Activated CD8-positive, alpha-beta T cell treated with anti-CD3 and anti-CD28 coated beads, Interleukin-2, amount 10 ng/mL, durations not matched to agents 7 days and 5 days (primary cell): ENCODE measurements around the gene THRB. TPM values are rescaled to one million over a fixed set of nuclear protein-coding genes. Genes with fewer than 3 reads are reported as not detected.

Experiments
- ATAC-seq: fragments of 150-1000 bp; cut with Tn5 transposase; one replicate; pipeline ENCODE4 v1.10.0; 2021; ENCODE audit warnings: moderate library complexity
- CTCF ChIA-PET: fragments of 350-600 bp; sonication (Branson Sonifier 250); formaldehyde crosslinking; loops from one replicate; lab custom pipeline; 2021; ENCODE audit warnings: antibody characterized with exemption; lab: Charles Lee
- POLR2A ChIA-PET: fragments of 350-600 bp; sonication (Branson Sonifier 250); formaldehyde crosslinking; loops from one replicate; lab custom pipeline; 2021; ENCODE audit warnings: antibody characterized with exemption; lab: Charles Lee
- DNase-seq: peaks from one replicate; pipeline ENCODE4 v3.0.0-alpha.2; 2020
- H3K27ac Mint-ChIP-seq: one replicate; pipeline ENCODE4 v1.8.0; 2021; ENCODE audit warnings: mild to moderate bottlenecking, mixed read lengths
- H3K27me3 Mint-ChIP-seq: one replicate; pipeline ENCODE4 v1.8.0; 2021; ENCODE audit warnings: low read depth, mixed read lengths
- H3K36me3 Mint-ChIP-seq: one replicate; pipeline ENCODE4 v1.8.0; 2021; ENCODE audit warnings: low read depth, mixed read lengths
- H3K4me1 Mint-ChIP-seq: one replicate; pipeline ENCODE4 v1.8.0; 2021; ENCODE audit warnings: low read depth, mixed read lengths
- H3K4me3 Mint-ChIP-seq: one replicate; pipeline ENCODE4 v1.8.0; 2021; ENCODE audit warnings: mild to moderate bottlenecking, mixed read lengths
- H3K9me3 Mint-ChIP-seq: one replicate; pipeline ENCODE4 v1.8.0; 2022; ENCODE audit warnings: mixed read lengths; ENCODE audit not compliant: insufficient read depth
- total RNA-seq, 2 experiments: library from RNA; stranded (reverse); gene quantifications; one replicate each; pipeline ENCODE4 v1.2.3, GENCODE V29; 2021

The THRB gene
- total RNA-seq, 2 experiments from 2014 or later, result not detected

DNA sequence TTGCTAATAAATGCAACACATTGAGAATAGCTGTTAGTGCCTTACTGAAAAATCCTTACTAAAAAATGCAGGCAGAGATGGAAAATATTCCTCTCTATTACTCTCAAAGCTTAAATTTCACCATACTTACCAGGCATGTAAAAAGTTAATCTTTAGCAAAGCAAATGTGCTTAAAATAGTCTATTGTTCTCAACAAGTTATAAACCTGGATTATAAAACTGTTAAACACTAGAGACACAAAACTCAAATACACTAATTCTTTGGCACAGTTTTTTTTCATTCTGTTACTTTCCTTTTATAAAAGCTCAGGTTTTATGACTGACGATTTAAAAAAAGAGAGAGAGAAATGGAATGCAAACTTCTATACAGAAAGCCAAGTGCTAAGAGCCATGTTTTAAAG, 119.8 kb downstream of the THRB start:
- Mint-ChIP-seq H3K27me3 (no peaks in the 10 kb centered on the region), H3K4me3 (no peak overlapping the region), H3K27ac (no peak overlapping the region), H3K9me3 (no peaks in the 10 kb centered on the region), H3K4me1 (no peaks in the 10 kb centered on the region), H3K36me3 (no peaks in the 10 kb centered on the region)
- ChIA-PET CTCF (no interaction called here), POLR2A (no interaction called here)
- ATAC-seq, result no peak
- DNase-seq, result no peak

DNA sequence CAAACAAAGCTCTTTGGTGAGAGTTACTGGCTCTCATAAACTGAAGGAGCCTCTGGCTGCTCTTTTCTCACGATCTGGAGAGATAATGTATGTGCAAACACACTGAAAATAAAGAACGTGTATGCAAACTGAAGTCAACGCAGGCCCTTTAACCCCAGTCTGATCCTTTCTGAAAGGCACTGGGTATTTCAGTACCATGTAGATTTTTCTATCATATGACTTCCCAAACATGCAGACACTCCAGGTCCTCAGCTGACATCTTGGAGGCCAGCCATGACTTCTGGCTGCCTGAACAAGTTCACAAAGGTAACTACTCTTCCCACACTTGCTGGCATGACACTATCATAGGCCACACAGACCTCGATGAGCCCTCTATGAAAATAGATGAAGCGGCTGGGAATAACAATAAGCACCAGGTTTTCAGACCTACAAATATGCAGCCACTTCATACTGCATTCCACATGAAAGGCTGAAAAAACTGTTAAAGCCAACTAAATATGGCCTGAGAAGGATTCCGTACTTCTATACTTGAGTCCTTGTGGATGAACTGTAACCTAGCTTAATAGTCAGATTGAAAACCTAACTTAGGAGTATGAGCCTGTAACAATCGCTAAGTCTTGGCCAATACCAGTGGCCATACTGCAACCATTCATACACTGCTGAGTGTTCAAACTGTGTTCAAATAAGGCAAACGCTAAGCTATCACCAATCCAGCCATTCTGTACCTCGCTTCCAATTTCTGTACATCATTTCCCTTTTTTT, 121.3 kb downstream of the THRB start:
- no peak for ATAC-seq
- Mint-ChIP-seq H3K27me3 (no peaks in the 10 kb centered on the region), H3K9me3 (no peaks in the 10 kb centered on the region), H3K36me3 (no peaks in the 10 kb centered on the region), H3K4me1 (no peaks in the 10 kb centered on the region), H3K4me3 (no peak overlapping the region), H3K27ac (no peak overlapping the region)
- CTCF ChIA-PET, result no interaction called here
- no peak for DNase-seq
- POLR2A ChIA-PET, result no interaction called here

DNA sequence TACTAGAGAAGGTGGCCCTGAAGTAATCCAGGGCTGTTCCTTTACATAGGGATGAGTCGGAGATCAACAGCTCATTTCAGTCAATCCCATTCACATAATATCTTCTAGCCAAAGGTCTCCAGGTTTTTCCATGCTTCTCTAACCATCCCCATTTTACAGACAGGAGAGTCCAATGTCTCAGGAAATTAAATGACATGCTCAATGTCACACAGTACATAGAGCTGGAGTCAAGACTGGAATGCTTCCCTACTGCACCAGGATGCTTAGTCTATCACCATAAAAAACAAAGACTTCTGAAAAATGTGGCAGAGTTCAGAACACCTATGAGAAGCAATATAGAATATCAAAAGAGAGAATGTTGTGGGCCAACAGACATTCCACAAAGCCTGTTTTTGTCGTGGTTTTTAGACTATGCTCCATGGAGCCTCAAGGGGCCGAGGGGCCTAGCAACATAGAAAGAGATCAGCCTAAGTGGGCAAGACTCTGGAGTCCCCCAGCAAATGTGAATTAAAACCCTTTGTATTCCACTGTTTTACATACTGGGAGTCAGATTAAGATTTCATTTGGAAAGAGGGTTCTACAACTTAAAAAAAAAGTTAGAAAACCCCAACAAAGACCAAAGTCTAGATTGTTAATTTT, 122.0 kb downstream of the THRB start:
- no peaks in the 10 kb centered on the region for H3K36me3 Mint-ChIP-seq
- ChIA-PET CTCF (no interaction called here), POLR2A (no interaction called here)
- H3K9me3 Mint-ChIP-seq, result no peaks in the 10 kb centered on the region
- H3K4me3 Mint-ChIP-seq, result no peak overlapping the region
- DNase-seq, result no peak
- H3K27ac Mint-ChIP-seq, result no peak overlapping the region
- H3K4me1 Mint-ChIP-seq, result no peaks in the 10 kb centered on the region
- no peak for ATAC-seq
- H3K27me3 Mint-ChIP-seq, result no peaks in the 10 kb centered on the region

DNA sequence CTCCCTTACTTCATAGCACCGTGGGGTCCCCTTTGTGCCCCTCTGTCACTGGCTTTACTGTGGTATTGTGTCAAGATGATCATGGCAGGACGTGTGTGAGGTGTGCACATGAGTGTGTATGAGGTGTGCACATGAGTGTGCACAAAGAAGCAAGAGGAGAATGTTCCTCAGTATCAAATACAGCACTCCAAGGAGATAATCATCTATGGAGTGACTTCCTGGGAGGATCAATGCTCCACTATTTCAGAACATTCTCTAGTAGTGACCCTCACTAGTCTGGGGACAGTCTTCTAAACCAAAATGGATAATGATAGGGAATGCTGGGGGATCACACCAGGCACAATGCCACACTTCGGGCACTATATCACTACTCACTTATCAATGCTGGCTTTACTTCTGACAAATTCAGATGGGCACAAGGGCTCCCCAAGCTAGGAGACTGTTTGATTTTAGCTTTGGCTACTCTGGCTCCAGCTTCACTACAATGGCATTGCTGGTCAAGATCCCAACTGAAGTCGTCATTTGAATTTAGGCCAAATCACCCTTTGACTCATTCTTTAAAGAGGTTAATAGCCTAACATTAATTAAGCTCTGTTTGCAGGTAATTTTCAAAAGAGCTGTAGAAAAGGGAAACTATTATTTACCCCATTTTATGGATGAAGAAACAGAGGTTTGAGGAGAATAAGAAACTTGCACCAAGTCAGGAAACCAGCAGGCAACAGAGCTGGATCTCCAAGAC, 124.1 kb downstream of the THRB start:
- no peaks in the 10 kb centered on the region for H3K36me3 Mint-ChIP-seq
- no peak overlapping the region for H3K27ac Mint-ChIP-seq
- H3K4me3 Mint-ChIP-seq, result no peak overlapping the region
- no peak for DNase-seq
- ATAC-seq, result no peak
- ChIA-PET POLR2A (no interaction called here), CTCF (no interaction called here)
- no peaks in the 10 kb centered on the region for H3K27me3 Mint-ChIP-seq
- H3K9me3 Mint-ChIP-seq, result no peaks in the 10 kb centered on the region
- no peaks in the 10 kb centered on the region for H3K4me1 Mint-ChIP-seq

- DNase-seq (no peak), ATAC-seq (no peak)
- H3K4me3 Mint-ChIP-seq, result no peak overlapping the region
- no peaks in the 10 kb centered on the region for H3K27me3 Mint-ChIP-seq
- POLR2A ChIA-PET, result no interaction called here
- no peaks in the 10 kb centered on the region for H3K4me1 Mint-ChIP-seq
- no peaks in the 10 kb centered on the region for H3K36me3 Mint-ChIP-seq
- no peaks in the 10 kb centered on the region for H3K9me3 Mint-ChIP-seq
- CTCF ChIA-PET, result no interaction called here
- H3K27ac Mint-ChIP-seq, result no peak overlapping the region
Measured at GRCh38 chr3:24368605-24369004, 126.0 kb downstream of the THRB start.

DNA sequence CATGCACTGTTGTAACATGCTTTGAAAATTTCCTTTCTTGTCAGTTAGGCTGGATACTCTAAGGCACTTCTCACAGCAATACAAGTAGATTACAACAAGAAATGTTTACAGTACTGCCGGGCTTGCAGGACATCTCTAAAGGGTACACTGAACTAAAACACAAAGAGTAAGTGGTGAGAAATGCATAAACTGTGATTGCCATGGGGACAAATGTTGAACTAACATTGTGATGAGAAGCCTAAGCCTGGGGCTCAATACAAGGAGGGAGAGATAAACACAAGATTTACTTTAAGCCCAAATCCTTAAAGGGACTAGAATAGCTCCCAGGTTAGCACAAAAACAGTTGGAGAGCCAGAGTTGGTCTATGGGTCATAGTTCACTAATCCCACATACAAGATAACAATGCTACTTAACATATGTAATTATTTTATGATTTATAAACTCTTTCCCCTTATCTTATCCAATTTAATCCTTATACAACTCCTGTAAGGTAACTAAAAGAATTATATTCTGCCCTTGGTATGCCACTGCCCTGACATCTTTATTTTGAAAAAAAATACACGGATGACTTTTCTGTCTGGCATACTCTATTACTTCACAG, 126.9 kb downstream of the THRB start:
- Mint-ChIP-seq H3K9me3 (no peaks in the 10 kb centered on the region), H3K4me1 (no peaks in the 10 kb centered on the region), H3K4me3 (no peak overlapping the region), H3K27ac (no peak overlapping the region), H3K27me3 (no peaks in the 10 kb centered on the region), H3K36me3 (no peaks in the 10 kb centered on the region)
- CTCF ChIA-PET, result no interaction called here
- ATAC-seq (no peak), DNase-seq (no peak)
- POLR2A ChIA-PET, result no interaction called here

GRCh38 chr3:24367216-24367615, 127.4 kb downstream of the THRB start:
- H3K4me1 Mint-ChIP-seq, result no peaks in the 10 kb centered on the region
- H3K36me3 Mint-ChIP-seq, result no peaks in the 10 kb centered on the region
- no peaks in the 10 kb centered on the region for H3K9me3 Mint-ChIP-seq
- H3K4me3 Mint-ChIP-seq, result no peak overlapping the region
- no peak overlapping the region for H3K27ac Mint-ChIP-seq
- no peak for DNase-seq
- no peak for ATAC-seq
- ChIA-PET CTCF (no interaction called here), POLR2A (no interaction called here)
- H3K27me3 Mint-ChIP-seq, result no peaks in the 10 kb centered on the region

DNA sequence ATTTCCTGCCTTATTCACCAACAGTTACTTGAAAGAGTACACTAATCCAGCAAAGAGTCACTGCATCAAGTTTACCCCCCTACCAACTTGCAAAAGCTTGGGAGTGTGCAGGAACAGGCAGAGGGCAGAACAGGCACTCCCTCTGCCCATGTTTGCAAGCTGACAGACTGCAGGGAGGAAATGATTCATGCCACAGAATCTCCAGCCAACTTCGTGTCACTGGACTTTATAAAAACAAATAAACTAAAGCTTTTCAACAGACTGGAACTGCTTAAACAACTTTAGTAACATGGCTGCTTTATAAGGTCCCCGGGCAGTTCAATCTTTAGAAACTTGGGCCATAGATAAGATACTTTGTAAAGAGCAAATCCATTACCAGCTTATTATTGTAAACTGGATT, 129.5 kb downstream of the THRB start:
- H3K36me3 Mint-ChIP-seq, result no peaks in the 10 kb centered on the region
- no peak overlapping the region for H3K4me3 Mint-ChIP-seq
- ChIA-PET CTCF (no interaction called here), POLR2A (no interaction called here)
- no peak overlapping the region for H3K27ac Mint-ChIP-seq
- H3K9me3 Mint-ChIP-seq, result no peaks in the 10 kb centered on the region
- H3K4me1 Mint-ChIP-seq, result no peaks in the 10 kb centered on the region
- no peak for ATAC-seq
- no peaks in the 10 kb centered on the region for H3K27me3 Mint-ChIP-seq
- DNase-seq, result no peak

DNA sequence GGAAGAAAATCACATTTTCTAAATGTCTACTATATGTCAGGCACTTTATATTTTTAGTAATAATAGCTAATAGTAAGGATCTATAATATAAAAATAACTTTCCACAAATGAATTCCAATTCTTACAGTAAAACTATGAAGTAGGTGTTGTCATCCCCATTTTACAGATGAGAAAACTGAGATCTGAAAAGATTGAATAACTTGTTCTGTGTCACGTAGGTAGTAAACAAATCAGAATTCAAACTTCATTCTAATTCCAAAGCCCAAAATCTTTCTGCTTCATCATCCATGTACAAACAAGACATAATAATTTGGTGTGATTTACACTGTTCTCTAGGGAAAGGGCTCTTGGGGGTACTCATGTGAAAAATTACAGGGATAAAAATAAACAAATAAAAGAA, 130.3 kb downstream of the THRB start:
- H3K4me1 Mint-ChIP-seq, result no peaks in the 10 kb centered on the region
- H3K9me3 Mint-ChIP-seq, result no peaks in the 10 kb centered on the region
- no peak overlapping the region for H3K27ac Mint-ChIP-seq
- no peak for ATAC-seq
- ChIA-PET POLR2A (no interaction called here), CTCF (no interaction called here)
- H3K27me3 Mint-ChIP-seq, result no peaks in the 10 kb centered on the region
- no peak for DNase-seq
- H3K4me3 Mint-ChIP-seq, result no peak overlapping the region
- H3K36me3 Mint-ChIP-seq, result no peaks in the 10 kb centered on the region

DNA sequence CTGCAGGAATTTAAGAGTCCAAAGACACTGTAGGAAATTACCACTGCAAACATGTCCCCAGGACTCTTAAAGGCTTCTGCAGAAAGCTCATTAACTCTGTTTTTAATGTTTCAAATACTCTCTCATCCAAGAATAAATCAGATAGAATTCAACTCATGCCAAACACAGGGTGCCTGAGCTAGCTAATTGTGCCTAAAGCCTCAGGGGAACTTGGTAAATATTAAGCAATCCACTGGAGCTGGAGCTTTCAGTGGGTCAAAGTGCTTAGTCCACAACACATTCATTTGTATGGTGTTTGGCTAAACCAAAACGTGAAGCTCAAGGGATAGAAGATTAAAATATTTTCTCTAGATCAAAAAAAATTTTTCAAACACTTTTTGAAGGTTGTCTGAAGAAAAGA, 131.4 kb downstream of the THRB start:
- ATAC-seq (no peak), DNase-seq (no peak)
- CTCF ChIA-PET, result no interaction called here
- H3K4me3 Mint-ChIP-seq, result no peak overlapping the region
- H3K9me3 Mint-ChIP-seq, result no peaks in the 10 kb centered on the region
- no peaks in the 10 kb centered on the region for H3K36me3 Mint-ChIP-seq
- no peak overlapping the region for H3K27ac Mint-ChIP-seq
- H3K4me1 Mint-ChIP-seq, result no peaks in the 10 kb centered on the region
- H3K27me3 Mint-ChIP-seq, result no peaks in the 10 kb centered on the region
- POLR2A ChIA-PET, result no interaction called here

DNA sequence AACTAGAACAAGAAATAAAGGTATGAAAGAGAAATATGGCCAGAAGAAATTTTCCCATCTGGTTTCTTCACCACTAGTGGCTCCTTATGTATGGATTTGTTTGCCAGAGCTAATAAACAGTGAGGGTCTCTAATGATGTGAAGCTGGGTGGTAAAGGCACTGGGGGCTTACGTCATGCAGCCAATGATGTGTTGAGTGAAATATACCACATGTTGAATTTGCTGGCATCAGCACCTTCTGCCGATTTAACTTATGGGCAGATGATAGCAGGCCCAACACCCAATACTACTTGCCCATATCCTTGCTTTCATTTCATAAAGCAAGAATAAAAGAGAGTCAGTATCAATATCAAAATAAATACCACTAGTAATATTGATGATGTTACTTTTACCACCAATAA, 133.0 kb downstream of the THRB start:
- Mint-ChIP-seq H3K4me1 (no peaks in the 10 kb centered on the region), H3K27ac (no peak overlapping the region), H3K9me3 (no peaks in the 10 kb centered on the region), H3K4me3 (no peak overlapping the region), H3K36me3 (no peaks in the 10 kb centered on the region), H3K27me3 (no peaks in the 10 kb centered on the region)
- DNase-seq, result no peak
- ChIA-PET POLR2A (no interaction called here), CTCF (no interaction called here)
- no peak for ATAC-seq

DNA sequence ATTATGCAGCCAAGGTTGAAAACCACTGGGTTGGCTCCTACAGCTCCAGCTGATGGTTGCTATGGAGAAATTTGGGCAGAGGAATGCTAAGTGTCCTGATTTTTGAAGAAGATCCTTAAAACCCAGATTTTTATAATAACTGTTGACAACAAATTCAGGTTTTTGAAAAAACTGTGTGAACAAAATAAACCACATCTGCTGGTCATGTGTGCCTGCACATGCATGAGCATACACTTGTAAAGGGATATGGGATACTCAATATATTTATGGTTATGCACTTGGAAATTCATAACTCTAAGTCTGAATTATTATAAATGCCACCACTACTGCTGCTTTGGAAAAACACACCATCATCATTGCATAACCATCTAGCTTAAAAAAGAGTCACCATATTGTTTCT, 133.7 kb downstream of the THRB start:
- ChIA-PET POLR2A (no interaction called here), CTCF (no interaction called here)
- ATAC-seq (no peak), DNase-seq (no peak)
- no peaks in the 10 kb centered on the region for H3K27me3 Mint-ChIP-seq
- no peaks in the 10 kb centered on the region for H3K9me3 Mint-ChIP-seq
- H3K27ac Mint-ChIP-seq, result no peak overlapping the region
- H3K4me1 Mint-ChIP-seq, result no peaks in the 10 kb centered on the region
- no peaks in the 10 kb centered on the region for H3K36me3 Mint-ChIP-seq
- no peak overlapping the region for H3K4me3 Mint-ChIP-seq
